ENCODE measurements around the gene BLMH.

DNA sequence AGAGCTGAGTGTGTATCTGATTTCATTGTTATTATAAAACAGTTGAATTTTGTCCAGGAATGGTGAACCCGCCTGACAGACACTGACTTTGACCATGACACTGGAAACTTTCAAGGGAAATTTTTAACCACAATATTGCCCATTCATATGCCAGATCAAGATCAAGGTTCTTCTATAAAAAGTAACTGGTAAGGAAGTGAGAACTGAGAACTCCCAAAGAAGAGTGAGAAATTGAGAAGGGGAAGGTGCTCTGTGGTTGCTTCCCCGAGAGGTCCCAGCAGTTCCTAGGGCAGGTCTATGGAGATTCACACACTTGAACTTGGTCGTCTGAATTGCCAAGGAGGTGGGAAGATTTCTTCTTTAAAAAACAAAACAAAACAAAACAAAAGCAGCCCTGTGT, 83.5 kb downstream of the BLMH start:
- TF ChIP-seq, protein P1, sequence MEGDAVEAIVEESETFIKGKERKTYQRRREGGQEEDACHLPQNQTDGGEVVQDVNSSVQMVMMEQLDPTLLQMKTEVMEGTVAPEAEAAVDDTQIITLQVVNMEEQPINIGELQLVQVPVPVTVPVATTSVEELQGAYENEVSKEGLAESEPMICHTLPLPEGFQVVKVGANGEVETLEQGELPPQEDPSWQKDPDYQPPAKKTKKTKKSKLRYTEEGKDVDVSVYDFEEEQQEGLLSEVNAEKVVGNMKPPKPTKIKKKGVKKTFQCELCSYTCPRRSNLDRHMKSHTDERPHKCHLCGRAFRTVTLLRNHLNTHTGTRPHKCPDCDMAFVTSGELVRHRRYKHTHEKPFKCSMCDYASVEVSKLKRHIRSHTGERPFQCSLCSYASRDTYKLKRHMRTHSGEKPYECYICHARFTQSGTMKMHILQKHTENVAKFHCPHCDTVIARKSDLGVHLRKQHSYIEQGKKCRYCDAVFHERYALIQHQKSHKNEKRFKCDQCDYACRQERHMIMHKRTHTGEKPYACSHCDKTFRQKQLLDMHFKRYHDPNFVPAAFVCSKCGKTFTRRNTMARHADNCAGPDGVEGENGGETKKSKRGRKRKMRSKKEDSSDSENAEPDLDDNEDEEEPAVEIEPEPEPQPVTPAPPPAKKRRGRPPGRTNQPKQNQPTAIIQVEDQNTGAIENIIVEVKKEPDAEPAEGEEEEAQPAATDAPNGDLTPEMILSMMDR (IDR thresholded peaks at IDR 0.05), result no peak
- TF ChIP-seq EZH2 (IDR thresholded peaks at IDR 0.05) (no peak), EZH2phosphoT487 (IDR thresholded peaks at IDR 0.05) (no peak)
